Right lobe of liver (tissue), 6 donors: ENCODE measurements around the gene PTPN18. TPM values are rescaled to one million over a fixed set of nuclear protein-coding genes. Genes with fewer than 3 reads are reported as not detected.
"Not testable (repeated sequence)": the region's sequence is repeated elsewhere in the genome, so short reads cannot be mapped to it uniquely, and the experiment has no call there.

Experiments
- ATAC-seq, 4 donors: fragments of 200-7000 bp; cut with Tn5 transposase; one replicate each; pipeline ENCODE4 v1.9.1; 2020; ENCODE audit warnings: mild to moderate bottlenecking in 4 of 4, moderate library complexity in 4 of 4
- DNase-seq, 3 donors: peaks; one replicate each; pipeline ENCODE4 v3.0.0-alpha.2; 2020
- H3K27ac ChIP-seq, 3 donors: fragments of 200-600 bp; one replicate each; pipeline ENCODE4 v1.8.0; 2022
- H3K27me3 ChIP-seq, 2 donors: fragments of 200-600 bp; one replicate each; pipeline ENCODE4 v1.8.0; 2022
- H3K36me3 ChIP-seq, 4 donors: fragments of 200-600 bp; sonication (generic) in 1 of 4; one replicate each; pipeline versions ENCODE4 v1.5.1 to v1.8.0; 2017 to 2022; ENCODE audit warnings: control low read depth in 1 of 4
- H3K4me1 ChIP-seq, 4 donors: fragments of 200-600 bp; sonication (generic) in 1 of 4; one replicate each; pipeline versions ENCODE4 v1.5.1 to v1.8.0; 2017 to 2022; ENCODE audit warnings: control low read depth in 1 of 4
- H3K4me3 ChIP-seq, 3 donors: fragments of 200-600 bp; one replicate each; pipeline ENCODE4 v1.8.0; 2022
- H3K9me3 ChIP-seq, 4 donors: fragments of 200-600 bp; sonication (generic) in 1 of 4; one replicate each; pipeline versions ENCODE4 v1.5.1 to v1.8.0; 2017 to 2022; ENCODE audit warnings: control low read depth in 1 of 4
- POLR2A ChIP-seq: fragments of 450-650 bp; IDR thresholded peaks from one replicate; pipeline ENCODE4 v1.6.1; 2017; ENCODE audit warnings: antibody characterized with exemption, mild to moderate bottlenecking
- WGBS: methylation state at CpG from one replicate; pipeline ENCODE4 v1.1.6; 2018; ENCODE audit warnings: low coverage, low lambda C conversion rate; ENCODE audit not compliant: insufficient coverage; ENCODE audit errors: missing lambda C conversion rate; 5-methylcytosine and 5-hydroxymethylcytosine counted together
- intact Hi-C, 2 donors: fragments of 100-400 bp; cut with DNase I; formaldehyde crosslinking; loops; one replicate each; pipeline versions ENCODE4 v1.11.2 to v1.14.1; 2022
- total RNA-seq, 6 experiments: library from RNA; depleted of rRNA in 2 of 6; stranded (reverse); fragments of >200 nt in 2 of 6; fragmentation: NEBNext Ultra II Directional in 3 of 6; extraction: Animal tissue kit (Norgen Biotek cat#: 25700) in 3 of 6; gene quantifications; one replicate each; pipeline versions ENCODE4 v1.1.0 to v1.2.4, GENCODE V29; 2016 to 2023
- TF ChIP-seq, protein P1 (sequence below), 4 donors: fragments of 200-600 bp in 3 of 4; fragments of 450-650 bp in 1 of 4; IDR thresholded peaks; one replicate each; pipeline versions ENCODE4 v1.5.1 to v1.8.0; 2016 to 2022; ENCODE audit warnings: antibody characterized with exemption in 4 of 4, mild to moderate bottlenecking in 2 of 4
- donor health status: DM: no; HTN: yes; CAD: no.
- donor health status: DM: no; HTN: no; CAD: no.
- donor health status: DM: no; HTN: no; CAD: no.
- donor health status: DM: no; HTN: yes; CAD: no.
- donor health status: DM: no; HTN: yes; CAD: no.

The PTPN18 gene
- total RNA-seq, 6 experiments from 2014 or later = 25.6 to 43.5 (median 30.3) TPM

- Histone ChIP-seq H3K36me3 (no peaks in the 10 kb centered on the region), H3K9me3 (no peaks in the 10 kb centered on the region), H3K27me3 (no peaks in the 10 kb centered on the region), H3K27ac (no peak overlapping the region), H3K4me1 (peaks cover 0 to 3% (median 0%) of the 10 kb centered on the region in 4 donors), H3K4me3 (no peak overlapping the region)
- ATAC-seq (peak in 1 of 4 donors; percentile 38), DNase-seq (no peak)
- no peak for TF ChIP-seq POLR2A
- TF ChIP-seq, protein P1, sequence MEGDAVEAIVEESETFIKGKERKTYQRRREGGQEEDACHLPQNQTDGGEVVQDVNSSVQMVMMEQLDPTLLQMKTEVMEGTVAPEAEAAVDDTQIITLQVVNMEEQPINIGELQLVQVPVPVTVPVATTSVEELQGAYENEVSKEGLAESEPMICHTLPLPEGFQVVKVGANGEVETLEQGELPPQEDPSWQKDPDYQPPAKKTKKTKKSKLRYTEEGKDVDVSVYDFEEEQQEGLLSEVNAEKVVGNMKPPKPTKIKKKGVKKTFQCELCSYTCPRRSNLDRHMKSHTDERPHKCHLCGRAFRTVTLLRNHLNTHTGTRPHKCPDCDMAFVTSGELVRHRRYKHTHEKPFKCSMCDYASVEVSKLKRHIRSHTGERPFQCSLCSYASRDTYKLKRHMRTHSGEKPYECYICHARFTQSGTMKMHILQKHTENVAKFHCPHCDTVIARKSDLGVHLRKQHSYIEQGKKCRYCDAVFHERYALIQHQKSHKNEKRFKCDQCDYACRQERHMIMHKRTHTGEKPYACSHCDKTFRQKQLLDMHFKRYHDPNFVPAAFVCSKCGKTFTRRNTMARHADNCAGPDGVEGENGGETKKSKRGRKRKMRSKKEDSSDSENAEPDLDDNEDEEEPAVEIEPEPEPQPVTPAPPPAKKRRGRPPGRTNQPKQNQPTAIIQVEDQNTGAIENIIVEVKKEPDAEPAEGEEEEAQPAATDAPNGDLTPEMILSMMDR (IDR thresholded peaks at IDR 0.05) = no peak
- intact Hi-C loops = no loop called here
- 48% methylated on average over 6 of the region's 43 CpGs for WGBS
Measured at GRCh38 chr2:130327703-130328527, 27.9 kb upstream of the PTPN18 start.

DNA sequence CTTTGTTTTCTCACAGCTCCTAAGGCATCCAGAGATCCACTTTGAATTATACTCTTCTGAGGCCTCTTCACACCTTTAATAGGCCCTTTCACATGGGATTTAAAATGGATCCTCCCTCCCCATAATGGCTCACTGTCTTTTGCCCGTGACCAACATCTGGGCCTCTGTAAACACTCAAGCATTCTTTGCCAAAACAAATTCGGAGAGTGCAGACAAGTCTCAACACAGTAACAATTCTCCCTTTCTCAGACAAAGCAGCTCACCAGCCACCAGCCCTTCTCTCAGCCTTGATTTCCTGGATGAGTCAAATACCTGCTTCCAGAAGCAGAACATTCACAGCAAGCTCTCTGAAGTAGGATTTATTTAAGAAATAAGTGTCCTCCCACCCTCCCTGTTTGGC, 27.1 kb upstream of the PTPN18 start:
- no peak for TF ChIP-seq POLR2A
- TF ChIP-seq, protein P1 (IDR thresholded peaks at IDR 0.05) = no peak
- intact Hi-C loops = no loop called here
- H3K4me3 ChIP-seq = no peak overlapping the region
- H3K9me3 ChIP-seq = no peaks in the 10 kb centered on the region
- no peaks in the 10 kb centered on the region for H3K36me3 ChIP-seq
- no peaks in the 10 kb centered on the region for H3K27me3 ChIP-seq
- peaks cover 0 to 3% (median 0%) of the 10 kb centered on the region in 4 donors for H3K4me1 ChIP-seq
- ATAC-seq (no peak), DNase-seq (no peak)
- WGBS = 12% methylated on average over 2 of the region's 2 CpGs
- H3K27ac ChIP-seq = no peak overlapping the region

- ATAC-seq (peak; percentile 87 to 96 (median 90)), DNase-seq (peak; percentile 68 to 78 (median 75))
- intact Hi-C loops = loop anchor here in 1 of 2 donors (10.0 kb wide), 1 partner anchor 148 kb away; the partner anchor contains the start of genes MZT2B and SMPD4
- no peaks in the 10 kb centered on the region for H3K9me3 ChIP-seq
- H3K4me1 ChIP-seq = peaks cover 0 to 3% (median 0%) of the 10 kb centered on the region in 4 donors
- no peaks in the 10 kb centered on the region for H3K36me3 ChIP-seq
- no peaks in the 10 kb centered on the region for H3K27me3 ChIP-seq
- no peak overlapping the region for H3K4me3 ChIP-seq
- 25% methylated on average over 28 of the region's 29 CpGs for WGBS
- H3K27ac ChIP-seq = no peak overlapping the region
- no peak for TF ChIP-seq POLR2A
- TF ChIP-seq, protein P1 (IDR thresholded peaks at IDR 0.05) = peak; percentile 85 to 96 (median 96)
Measured at GRCh38 chr2:130332271-130333073, 23.4 kb upstream of the PTPN18 start.

- not testable (repeated sequence) for H3K36me3 ChIP-seq, H3K27ac ChIP-seq, DNase-seq, ATAC-seq, H3K4me3 ChIP-seq, H3K27me3 ChIP-seq, H3K4me1 ChIP-seq, H3K9me3 ChIP-seq
- intact Hi-C loops = loop anchor here in 1 of 2 donors (10.0 kb wide), 1 partner anchor 148 kb away; the partner anchor contains the start of genes MZT2B and SMPD4
- 70% methylated on average over 8 of the region's 8 CpGs for WGBS
Measured at GRCh38 chr2:130333253-130333652, 22.6 kb upstream of the PTPN18 start.
